Esophagus muscularis mucosa (tissue), 4 donors: ENCODE measurements around the gene RGL3.

Experiments used
- EP300 ChIP-seq: sonication (generic); formaldehyde crosslinking; IDR thresholded peaks from one replicate; pipeline ENCODE4 v1.6.1; 2017; ENCODE audit warnings: antibody characterized with exemption
- POLR2A ChIP-seq: fragments of 450-650 bp; IDR thresholded peaks from one replicate; pipeline ENCODE4 v1.6.1; 2017; ENCODE audit warnings: antibody characterized with exemption, moderate library complexity, mild to moderate bottlenecking, low read depth
- POLR2AphosphoS5 ChIP-seq, 2 donors: sonication (generic); formaldehyde crosslinking; IDR thresholded peaks; one replicate each; pipeline ENCODE4 v1.6.1; 2017; ENCODE audit warnings: antibody characterized with exemption in 2 of 2
- TF ChIP-seq, protein P1 (sequence below), 3 experiments: fragments of 200-600 bp in 2 of 3; fragments of 450-650 bp in 1 of 3; sonication (generic) in 2 of 3; IDR thresholded peaks; one replicate each; pipeline ENCODE4 v1.5.1; 2017 to 2019; ENCODE audit warnings: antibody characterized with exemption in 3 of 3, mild to moderate bottlenecking in 2 of 3, moderate library complexity in 1 of 3

DNA sequence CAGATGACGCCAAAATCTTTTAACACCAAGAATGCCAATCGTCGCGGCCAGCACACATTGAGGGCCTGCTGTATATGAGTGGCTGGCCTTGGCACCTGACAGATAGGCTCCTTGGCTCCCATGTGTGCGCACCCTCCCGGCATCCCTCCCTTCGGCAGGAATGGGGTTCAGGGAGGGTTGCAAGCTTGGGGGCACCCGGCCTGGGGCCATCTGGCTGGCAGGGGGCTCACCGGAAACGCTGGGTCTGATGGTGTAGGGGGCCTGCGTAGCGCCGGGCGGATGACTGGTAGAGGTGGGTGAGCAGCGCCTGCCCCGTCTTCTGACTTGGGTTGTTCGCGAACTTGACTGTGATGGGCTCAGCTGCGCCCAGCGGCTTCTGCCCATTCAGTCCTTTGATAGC lies 38.7 kb upstream of the RGL3 start:
- TF ChIP-seq, protein P1, sequence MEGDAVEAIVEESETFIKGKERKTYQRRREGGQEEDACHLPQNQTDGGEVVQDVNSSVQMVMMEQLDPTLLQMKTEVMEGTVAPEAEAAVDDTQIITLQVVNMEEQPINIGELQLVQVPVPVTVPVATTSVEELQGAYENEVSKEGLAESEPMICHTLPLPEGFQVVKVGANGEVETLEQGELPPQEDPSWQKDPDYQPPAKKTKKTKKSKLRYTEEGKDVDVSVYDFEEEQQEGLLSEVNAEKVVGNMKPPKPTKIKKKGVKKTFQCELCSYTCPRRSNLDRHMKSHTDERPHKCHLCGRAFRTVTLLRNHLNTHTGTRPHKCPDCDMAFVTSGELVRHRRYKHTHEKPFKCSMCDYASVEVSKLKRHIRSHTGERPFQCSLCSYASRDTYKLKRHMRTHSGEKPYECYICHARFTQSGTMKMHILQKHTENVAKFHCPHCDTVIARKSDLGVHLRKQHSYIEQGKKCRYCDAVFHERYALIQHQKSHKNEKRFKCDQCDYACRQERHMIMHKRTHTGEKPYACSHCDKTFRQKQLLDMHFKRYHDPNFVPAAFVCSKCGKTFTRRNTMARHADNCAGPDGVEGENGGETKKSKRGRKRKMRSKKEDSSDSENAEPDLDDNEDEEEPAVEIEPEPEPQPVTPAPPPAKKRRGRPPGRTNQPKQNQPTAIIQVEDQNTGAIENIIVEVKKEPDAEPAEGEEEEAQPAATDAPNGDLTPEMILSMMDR (IDR thresholded peaks at IDR 0.05) = no peak
- no peak for TF ChIP-seq POLR2A
- TF ChIP-seq POLR2AphosphoS5 (IDR thresholded peaks at IDR 0.05) = no peak
- no peak for TF ChIP-seq EP300
